Caki2 (cell line): ENCODE data around the gene PPP6R3. TPM values are rescaled to one million over a fixed set of nuclear protein-coding genes. Genes with fewer than 3 reads are reported as not detected.

Source experiments
- DNase-seq: peaks from one replicate; pipeline ENCODE4 v3.0.0-alpha.2; 2015; ENCODE audit warnings: low read depth
- in situ Hi-C: cut with HindIII; loops from 2 replicates; pipeline ENCODE4 v1.10.0; 2016; ENCODE audit warnings: low sequenced_read_pairs, low pct_unique_long_range_greater_than_20kb, mixed read lengths
- total RNA-seq: library from RNA; depleted of rRNA; stranded (reverse); fragments of >200 nt; shearing (Covaris generic); gene quantifications from 2 replicates; pipeline ENCODE4 v1.2.3, GENCODE V29; 2014; ENCODE audit warnings: low replicate concordance

The PPP6R3 gene
- total RNA-seq, 1 experiment from 2014 or later, result 55.0 TPM

DNA sequence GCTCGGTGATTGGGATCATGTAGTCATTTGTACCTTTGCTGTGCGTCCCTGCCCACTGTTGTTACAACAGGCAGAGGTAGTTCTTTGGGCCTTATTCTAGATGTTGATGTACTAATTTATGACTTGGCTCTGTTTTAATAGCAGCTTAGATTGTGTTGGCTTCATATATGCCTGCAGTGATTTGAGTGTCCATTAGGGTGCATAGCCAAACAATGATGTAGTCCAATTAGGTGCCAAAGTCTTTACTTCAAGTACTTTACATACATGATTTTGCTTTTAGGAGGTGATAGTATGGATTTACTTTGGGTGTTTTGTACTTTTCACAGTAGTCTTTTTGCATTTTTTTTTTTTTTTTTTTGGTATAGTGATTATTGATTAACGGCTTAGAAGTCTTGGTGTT is 46.4 kb downstream of the PPP6R3 start:
- in situ Hi-C loops, result no loop called here
- DNase-seq, result no peak

DNA sequence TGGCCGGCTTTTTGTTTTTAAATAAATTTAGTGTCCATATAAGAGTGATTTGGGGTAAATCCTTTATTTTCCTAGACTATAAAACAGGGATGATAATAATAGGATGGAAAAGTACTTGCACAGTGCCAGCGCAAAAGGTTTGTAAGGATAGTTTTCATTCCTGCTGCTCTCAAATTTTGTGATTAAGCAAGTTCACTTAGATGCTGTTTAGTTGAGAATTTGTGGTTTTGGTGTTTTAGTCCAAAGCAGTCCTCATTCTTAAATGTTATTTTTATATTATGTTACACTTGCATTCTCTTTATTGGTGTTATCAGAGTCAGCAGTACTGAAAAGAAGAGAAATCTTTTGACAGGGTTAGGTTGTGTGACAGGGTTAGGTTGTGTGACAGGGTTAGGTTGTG is 47.9 kb downstream of the PPP6R3 start:
- DNase-seq, result no peak
- in situ Hi-C loops, result no loop called here

DNA sequence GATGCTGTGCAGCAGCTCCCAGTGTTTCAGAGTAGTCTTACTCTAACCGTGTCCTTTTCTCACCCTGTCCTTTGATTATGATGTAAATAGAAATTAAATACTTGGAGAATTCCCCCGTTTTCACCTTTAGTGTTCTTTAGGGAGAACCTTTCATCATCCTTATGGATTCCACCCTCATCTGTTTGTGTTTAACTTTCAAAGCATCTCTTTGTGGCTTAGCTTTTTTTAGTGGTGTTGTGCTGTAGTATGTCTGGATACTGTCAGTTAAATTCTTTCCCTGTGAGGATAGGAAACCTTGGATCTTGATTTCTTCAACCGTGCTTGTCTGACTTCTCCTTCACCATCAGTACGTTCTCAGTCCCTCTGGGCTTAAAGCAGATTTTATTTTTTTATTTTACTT is 48.5 kb downstream of the PPP6R3 start:
- no peak for DNase-seq
- in situ Hi-C loops, result no loop called here

DNA sequence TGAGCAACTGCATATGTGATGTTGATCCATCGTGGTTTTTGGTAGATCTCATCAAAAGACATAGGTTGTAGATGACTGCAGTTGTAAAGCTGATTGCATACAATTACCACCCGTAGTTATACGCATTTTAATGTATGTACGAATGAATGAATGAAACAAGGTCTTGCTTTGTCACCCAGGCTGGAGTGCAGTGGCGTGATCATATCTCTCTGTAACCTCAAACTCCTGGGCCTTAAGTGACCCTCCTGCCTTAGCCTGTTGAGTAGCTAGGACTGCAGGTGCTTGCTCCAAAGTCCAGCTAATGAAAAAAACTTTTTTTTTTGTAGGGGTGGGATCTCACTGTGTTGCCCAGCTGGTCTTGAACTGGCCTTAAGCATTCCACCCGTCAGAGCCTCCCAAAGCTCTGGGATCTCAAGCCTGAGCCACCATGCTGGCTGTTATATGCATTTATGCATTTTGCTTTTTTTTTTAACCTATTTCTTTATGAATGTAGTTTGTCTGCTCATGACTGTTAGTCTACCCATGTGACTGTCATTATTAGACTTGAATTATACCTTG is 53.5 kb downstream of the PPP6R3 start:
- in situ Hi-C loops, result no loop called here
- DNase-seq, result no peak

DNA sequence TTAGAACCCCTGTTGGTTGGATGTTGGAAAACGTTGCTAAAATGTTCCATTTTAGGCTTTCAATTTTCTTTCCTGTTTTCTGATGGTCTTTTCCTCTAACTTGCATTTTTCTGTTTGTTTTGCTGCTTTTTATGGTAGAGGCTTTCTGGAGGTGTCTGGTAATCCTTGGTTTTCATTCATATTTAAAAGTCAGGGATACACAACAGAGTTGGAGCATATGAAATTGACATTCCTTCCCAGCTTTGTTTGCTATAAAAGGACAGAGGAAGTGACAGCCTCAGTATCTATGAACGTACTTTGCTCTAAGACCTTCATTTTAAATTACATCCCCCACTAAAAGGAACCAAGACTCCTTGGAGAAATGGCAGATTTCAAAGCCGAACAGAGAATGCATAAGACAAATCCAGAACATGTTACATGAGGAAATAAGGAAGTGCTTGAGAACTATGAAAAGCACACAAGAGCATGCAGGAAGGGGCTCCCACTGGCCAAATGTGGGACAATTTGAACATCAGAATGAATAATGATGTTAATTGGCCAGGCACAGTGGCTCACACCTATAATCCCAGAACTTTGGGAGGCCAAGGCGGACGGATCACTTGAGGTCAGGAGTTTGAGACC is 56.7 kb downstream of the PPP6R3 start:
- in situ Hi-C loops, result no loop called here
- no peak for DNase-seq

DNA sequence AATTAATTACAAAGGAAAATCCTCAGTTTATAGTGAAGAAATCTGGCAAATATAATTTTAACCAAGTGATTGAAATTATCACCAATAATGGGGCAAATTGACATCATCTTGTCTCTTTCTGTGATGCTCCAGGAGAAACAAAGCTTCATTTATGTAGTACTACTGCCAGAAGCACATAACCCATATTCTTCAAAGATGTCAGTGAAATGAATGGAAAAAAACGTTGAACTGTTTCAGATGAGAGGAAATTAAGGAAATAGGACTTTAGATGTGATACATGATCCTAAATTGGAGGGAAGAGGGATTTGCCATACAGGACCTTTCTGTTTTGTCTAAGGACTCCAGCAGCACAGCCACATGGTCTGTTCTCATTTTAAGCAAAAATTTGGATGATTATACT is 57.6 kb downstream of the PPP6R3 start:
- in situ Hi-C loops, result no loop called here
- DNase-seq, result no peak

DNA sequence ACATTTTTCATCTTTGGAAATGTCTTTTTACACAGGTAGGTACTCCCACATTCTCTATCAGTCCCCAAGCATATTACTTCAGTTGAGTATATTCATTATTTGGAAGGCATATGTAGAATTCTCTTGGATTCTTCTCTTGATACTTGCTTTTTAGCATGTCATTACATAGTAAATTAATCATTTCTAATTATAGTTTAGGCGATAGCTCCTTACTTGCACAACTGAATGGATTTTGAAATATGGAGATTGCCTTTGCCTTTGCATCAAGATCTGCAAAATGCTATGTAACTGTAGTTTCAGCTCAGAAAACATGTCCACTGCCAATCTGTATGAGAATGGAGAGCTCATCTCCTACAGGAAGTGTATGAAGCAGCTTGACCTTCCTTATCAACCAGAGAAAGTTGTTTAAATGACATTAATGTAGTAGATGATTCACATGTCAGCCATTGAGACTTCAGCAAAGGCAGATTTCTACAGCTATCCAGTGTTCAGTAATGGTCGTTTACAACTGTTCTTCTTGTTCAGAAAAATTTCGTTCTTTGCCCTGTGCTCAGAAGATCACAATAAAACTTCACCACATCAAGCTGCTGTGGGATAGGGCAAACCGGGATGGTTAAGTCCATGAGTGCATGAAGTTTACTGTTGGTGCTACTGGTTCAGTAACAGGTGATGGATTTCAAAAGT is 61.6 kb downstream of the PPP6R3 start:
- no peak for DNase-seq
- in situ Hi-C loops, result no loop called here

DNA sequence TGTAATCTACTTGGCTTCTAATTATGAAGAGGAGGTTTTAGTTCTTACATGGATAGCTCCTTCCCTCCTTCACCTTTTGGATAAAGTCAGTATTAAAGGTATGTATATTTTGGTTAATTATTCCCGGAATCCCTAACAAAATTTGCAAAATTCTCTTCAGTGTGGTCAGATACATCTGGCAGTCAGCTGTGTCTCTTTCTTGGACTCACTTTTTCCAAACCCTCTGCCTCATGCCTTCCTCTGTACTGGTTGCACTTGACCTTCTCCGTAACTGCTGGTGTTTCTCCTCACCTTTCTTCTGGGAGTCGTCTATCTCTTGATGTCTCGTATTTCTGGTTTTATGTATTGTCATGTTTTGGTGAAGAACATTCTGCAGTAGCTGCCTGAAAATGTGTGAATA is 62.5 kb downstream of the PPP6R3 start:
- in situ Hi-C loops, result no loop called here
- DNase-seq, result no peak

DNA sequence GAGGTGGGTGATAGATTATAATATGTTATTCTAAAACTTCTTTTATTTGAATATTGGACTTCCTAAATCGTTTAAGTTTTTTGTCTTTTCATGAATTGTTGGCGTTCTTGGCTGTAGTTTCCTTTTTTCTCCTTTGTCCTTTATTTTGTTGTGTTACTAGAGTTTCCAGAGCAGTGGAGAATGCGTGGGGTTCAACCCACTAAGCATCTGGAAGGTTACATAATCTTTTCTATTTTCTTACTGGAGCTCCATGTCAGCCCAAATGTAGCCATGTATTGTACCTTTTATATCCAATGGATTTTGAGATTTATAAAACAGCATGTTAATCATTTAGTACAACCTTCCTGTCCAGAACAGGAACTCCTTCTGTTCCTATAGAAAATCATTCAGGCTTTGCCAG is 63.2 kb downstream of the PPP6R3 start:
- no peak for DNase-seq
- in situ Hi-C loops, result no loop called here

DNA sequence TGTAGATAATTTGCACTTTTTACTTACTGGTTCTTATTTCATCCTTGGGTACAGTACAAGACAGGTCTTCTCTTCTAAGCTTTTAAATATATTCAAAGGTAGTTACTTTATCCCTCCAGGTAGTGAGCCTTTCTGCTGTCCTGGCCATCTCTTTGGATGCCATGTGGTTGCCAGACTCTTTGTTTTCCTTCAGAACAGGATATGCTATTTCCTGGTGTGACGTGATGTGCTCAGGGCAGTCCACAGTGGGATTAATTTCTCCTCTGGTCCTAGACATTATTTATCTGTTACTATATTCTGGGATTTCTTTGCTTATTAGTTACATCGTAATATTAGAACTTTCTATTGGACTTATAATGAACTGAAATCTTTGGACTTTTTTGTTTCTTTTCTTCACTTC is 63.7 kb downstream of the PPP6R3 start:
- in situ Hi-C loops, result no loop called here
- DNase-seq, result no peak

DNA sequence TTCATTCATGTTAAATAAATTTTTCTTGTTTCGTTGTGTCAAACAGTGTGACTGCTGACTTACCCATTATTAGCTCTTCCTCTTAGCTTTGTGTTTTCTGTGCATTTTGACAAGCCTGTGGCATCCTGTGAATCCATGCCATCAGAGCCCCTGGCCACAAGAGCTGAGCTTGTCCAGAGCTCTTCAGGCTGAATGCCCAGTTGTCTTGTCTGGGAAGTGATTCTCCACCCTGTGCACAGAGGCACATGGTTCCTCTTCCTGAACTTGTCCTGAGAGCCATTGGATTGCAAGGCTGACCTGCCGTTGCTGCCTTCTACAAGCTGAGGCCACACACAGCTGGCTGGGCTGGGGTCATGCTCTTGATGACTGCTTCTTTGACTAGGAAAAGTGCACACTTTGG is 64.1 kb downstream of the PPP6R3 start:
- in situ Hi-C loops, result no loop called here
- DNase-seq, result no peak

DNA sequence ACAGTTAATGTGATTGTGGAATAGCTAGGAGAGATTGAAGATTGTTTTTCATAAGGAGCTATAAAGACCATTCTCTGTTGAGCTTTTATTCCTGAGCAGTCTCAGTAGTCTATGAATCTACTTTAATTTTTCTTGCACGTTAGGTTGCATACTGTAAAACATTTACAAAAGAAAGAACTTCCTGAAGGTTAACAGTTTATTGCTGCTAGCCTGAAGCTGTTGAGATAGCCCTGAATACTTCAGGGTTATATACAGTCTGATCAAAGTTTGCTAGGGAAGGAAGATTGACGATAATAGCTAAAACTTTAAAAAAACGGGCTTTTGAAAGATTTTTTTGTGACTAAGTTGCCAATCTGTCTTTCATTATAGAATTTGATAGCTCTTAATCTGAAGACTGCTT is 64.8 kb downstream of the PPP6R3 start:
- no peak for DNase-seq
- in situ Hi-C loops, result no loop called here

DNA sequence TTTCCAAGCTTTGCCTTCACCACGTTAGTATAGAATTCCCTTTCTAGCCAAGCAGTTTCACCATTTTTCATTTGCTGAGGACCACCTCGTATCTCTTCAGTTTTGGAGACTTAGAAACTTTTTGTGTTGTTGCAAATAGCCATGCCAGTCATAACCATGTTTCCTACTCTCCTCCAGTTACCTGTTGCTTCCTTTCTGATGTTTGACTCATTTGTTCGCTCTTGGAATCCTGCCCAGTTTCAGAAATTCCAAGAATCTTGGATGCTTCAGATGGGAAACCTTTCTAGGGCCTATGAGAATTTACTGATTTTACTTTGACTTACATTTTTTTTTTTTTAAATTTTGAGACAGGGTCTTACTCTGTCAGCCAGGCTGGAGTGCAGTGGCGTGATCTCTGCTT is 65.4 kb downstream of the PPP6R3 start:
- in situ Hi-C loops, result no loop called here
- DNase-seq, result no peak

DNA sequence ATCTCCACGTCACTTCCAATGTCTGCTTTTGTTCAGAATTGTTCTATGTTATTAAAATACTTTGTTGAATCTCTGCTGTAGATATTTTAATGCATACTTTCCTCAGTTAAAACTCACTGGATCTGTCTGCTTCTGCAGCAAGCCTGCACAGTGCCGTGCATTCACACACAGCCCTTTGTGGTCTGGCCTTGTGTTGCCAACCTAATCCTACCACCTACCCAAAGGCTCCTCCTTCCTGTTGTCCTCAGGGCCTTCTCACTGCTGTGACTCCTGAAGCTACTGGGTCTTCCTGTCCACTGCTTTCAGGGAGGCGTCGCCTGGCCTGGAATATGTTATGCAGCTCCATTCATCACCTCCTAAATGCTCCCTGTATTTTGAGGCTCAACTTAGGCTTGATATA is 67.0 kb downstream of the PPP6R3 start:
- in situ Hi-C loops, result no loop called here
- DNase-seq, result no peak

DNA sequence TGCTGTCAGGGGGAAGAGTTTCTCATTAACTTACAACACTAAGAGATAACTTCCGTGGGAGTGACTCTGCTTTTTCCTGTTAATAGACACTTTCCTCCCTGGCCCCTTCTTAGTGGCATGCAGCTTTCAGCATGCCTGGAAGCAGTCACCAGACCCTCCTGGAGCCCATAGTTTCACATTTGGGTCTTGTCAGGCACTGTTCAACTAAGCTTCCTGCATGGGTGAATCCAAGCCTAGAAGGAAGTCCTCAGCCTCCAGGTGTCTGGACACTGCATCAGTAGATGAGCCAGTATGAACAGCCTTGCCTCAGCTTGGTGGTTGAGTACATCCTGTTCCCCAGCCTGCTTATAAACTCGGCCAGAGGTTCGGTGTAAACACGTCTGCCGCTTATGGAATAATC is 68.1 kb downstream of the PPP6R3 start:
- no peak for DNase-seq
- in situ Hi-C loops, result no loop called here

DNA sequence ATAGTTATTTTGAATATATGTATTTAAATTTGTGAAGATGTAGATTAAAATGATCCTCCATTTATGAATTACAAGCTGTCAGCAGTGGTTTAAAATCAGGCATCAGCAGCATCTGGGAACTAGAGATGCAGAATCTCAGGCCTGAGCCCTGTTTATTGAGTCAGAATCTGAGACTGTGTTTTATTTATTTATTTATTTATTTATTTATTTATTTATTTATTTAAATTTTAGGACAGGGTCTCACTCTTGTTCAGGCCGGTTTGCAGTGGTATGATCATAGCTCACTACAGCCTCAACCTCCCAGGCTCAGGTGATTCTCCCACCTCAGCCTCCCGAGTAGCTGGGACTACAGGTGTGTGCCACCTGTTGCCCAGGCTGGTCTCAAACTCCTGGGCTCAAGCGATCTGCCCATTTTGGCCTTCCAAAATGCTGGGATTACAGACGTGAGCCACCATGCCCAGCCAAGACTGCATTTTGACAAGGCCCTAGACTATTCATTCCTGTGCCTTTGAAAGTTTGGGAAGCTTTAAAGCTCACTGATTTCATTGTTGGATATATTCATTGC is 70.7 kb downstream of the PPP6R3 start:
- in situ Hi-C loops, result no loop called here
- DNase-seq, result no peak

DNA sequence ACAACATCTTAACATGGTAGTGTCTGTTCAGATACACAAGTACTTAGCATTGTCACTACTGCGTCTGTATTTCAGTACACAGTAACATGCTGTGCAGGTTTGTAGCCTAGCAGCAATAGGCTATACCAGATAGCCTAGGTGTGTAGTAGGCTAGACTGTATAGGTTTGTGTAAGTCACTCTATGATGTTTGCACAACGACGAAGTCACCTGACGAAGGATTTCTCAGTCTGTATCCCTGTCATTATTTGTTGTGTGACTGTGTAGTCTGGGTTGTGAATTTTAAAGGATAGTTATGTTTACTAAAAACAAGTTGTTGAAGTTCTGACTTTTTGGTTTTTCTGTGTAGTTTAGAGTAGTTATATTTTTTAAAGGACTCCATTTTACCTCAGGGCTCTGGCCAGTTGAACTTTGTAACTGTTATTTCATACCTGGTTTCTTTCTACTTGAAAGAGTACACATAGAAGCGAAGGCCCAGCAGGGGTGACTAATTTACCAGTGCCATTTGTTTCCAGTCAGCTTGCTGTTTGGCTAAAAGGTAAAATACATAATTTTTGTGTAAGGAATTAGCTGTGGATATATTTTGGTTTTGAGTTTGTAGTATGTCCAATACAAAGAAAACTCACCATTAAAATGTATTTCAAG is 72.3 kb downstream of the PPP6R3 start:
- no peak for DNase-seq
- in situ Hi-C loops, result no loop called here

DNA sequence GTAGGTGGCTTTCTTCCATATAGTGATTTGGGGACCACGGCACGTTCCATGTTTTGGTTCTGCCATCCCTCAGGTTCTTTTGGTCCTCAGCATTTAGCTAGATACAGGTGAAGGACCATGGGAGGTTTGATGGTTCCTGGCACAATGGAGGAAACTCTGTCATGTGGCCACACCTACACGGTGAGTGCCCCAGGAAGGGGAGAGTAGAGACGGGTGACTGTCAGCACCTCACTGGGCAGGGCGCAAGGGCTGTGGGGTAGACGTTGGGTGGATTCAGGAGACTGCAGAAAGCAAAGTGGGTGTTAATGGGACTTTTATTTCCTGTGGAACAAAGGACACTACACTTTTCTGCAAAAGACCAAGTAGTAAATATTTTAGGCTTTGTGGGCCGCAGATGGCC is 73.4 kb downstream of the PPP6R3 start:
- in situ Hi-C loops, result no loop called here

DNA sequence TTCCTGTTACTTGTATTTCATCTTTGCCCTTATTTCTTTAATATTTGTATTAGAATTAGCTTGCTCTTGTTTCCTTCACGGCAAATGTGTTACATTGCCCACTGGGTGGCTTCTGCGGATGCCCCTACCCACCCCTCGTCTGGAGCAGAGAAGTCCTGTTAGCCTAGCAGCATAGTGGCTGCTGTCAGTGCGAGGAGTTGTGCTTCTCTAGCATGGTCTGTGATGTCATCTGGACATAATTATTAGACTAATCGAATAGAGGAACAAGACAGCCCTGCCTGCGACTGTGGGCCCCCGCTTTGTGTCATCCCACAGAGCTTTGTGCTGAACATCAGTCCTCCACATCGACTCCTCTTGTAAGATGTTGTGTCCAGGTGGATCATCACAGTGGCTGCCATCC is 74.5 kb downstream of the PPP6R3 start:
- no peak for DNase-seq
- in situ Hi-C loops, result no loop called here

More for the DNA sequence above, 73.4 kb downstream of the PPP6R3 start:
- no peak for DNase-seq
